ENCODE data around the gene ARHGAP21. TPM values are rescaled to one million over a fixed set of nuclear protein-coding genes. Genes with fewer than 3 reads are reported as not detected.

Gene ARHGAP21
- total and polyA plus RNA-seq, 9 of the 15 experiments (the other 6 are each of a cell fraction or from before 2014, with no cell fraction given) = 13.6 to 145 (median 60.8) TPM

DNA sequence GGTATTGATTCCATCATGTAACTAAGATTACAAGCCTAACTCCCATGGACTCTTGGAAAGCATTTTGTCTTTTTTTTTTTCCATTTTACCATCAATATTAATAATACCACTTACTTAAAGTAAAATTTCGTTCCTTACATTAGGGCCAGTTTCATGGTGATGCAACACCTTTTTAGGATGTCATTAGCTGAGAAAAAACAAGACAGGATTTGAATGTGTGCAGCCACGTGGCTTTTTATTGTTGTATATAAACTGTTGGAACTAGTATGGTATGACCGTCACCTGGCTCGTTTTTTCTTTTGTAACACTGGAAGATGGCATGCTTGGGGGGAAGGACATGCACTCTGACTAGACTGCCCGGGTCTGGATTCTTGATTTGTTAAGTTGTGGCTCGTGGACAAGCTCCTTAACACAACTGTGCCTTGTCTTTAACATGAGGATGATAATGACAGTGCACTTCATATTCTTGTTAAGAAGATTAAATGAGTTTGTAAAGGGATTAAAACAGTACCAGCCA is 42.1 kb downstream of the ARHGAP21 start (continued):
- TF ChIP-seq JUND (IDR thresholded peaks at IDR 0.05; ENCODE audit: borderline replicate concordance, low read depth, low read length) = peak; percentile 52; the same call in 1 of the 2 replicates
- 0 out of 3 replicates have a peak, but pooled peaks have one; percentile 44 for TF ChIP-seq JUND (tag; IDR thresholded peaks at IDR 0.05; ENCODE audit: borderline replicate concordance, low read depth, low read length)
- TF ChIP-seq, protein P1, sequence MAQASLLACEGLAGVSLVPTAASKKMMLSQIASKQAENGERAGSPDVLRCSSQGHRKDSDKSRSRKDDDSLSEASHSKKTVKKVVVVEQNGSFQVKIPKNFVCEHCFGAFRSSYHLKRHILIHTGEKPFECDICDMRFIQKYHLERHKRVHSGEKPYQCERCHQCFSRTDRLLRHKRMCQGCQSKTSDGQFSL (CRISPR knock-in tag; IDR thresholded peaks at IDR 0.05) = no peak
- TF ChIP-seq, protein P1 (tag; IDR thresholded peaks at IDR 0.05) = 0 out of 4 replicates have a peak, but pooled peaks of 1 of the 2 experiments have one; percentile 47
- 0 out of 2 replicates have a peak, but pooled peaks have one; percentile 44 for TF ChIP-seq JUN (IDR thresholded peaks at IDR 0.05; ENCODE audit: borderline replicate concordance, low read depth, low read length)
- no peak for TF ChIP-seq JUN (CRISPR knock-in tag; IDR thresholded peaks at IDR 0.05; ENCODE audit: borderline replicate concordance)
- TF ChIP-seq, protein P2, sequence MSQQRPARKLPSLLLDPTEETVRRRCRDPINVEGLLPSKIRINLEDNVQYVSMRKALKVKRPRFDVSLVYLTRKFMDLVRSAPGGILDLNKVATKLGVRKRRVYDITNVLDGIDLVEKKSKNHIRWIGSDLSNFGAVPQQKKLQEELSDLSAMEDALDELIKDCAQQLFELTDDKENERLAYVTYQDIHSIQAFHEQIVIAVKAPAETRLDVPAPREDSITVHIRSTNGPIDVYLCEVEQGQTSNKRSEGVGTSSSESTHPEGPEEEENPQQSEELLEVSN (IDR thresholded peaks at IDR 0.05; ENCODE audit: borderline replicate concordance in 1 of 2, extremely low read depth in 1 of 2, insufficient read depth in 1 of 2, insufficient read length in 1 of 2, low read depth in 1 of 2, low read length in 1 of 2, poor library complexity in 1 of 2, severe bottlenecking in 1 of 2) = peak in 1 of 2 experiments; percentile 23
- TF ChIP-seq TAF7 (tag; IDR thresholded peaks at IDR 0.05) = 0 out of 2 replicates have a peak, but pooled peaks have one; percentile 10
- peak; percentile 96 for TF ChIP-seq MYC (IDR thresholded peaks at IDR 0.05; ENCODE audit: low read depth, low read length)
- TF ChIP-seq MYC (CRISPR knock-in tag; IDR thresholded peaks at IDR 0.05; ENCODE audit: borderline replicate concordance, low read depth) = no peak
- TF ChIP-seq, protein P3, sequence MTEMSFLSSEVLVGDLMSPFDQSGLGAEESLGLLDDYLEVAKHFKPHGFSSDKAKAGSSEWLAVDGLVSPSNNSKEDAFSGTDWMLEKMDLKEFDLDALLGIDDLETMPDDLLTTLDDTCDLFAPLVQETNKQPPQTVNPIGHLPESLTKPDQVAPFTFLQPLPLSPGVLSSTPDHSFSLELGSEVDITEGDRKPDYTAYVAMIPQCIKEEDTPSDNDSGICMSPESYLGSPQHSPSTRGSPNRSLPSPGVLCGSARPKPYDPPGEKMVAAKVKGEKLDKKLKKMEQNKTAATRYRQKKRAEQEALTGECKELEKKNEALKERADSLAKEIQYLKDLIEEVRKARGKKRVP (CRISPR knock-in tag; IDR thresholded peaks at IDR 0.05) = peak; percentile 79
- peak; percentile 49; the same call in 1 of the 2 replicates for TF ChIP-seq SOX6 (IDR thresholded peaks at IDR 0.05)
- TF ChIP-seq NFXL1 (CRISPR knock-in tag; IDR thresholded peaks at IDR 0.05) = no peak
- TF ChIP-seq NR4A1 (CRISPR knock-in tag; IDR thresholded peaks at IDR 0.05) = no peak
- peak; percentile 59; the same call in 1 of the 2 replicates for TF ChIP-seq NR4A1 (tag; IDR thresholded peaks at IDR 0.05)
- peak; percentile 93 for TF ChIP-seq CEBPB (tag; IDR thresholded peaks at IDR 0.05)
- TF ChIP-seq ZNF184 (CRISPR knock-in tag; IDR thresholded peaks at IDR 0.05) = no peak
- TF ChIP-seq, protein P4, sequence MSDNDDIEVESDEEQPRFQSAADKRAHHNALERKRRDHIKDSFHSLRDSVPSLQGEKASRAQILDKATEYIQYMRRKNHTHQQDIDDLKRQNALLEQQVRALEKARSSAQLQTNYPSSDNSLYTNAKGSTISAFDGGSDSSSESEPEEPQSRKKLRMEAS (CRISPR knock-in tag; IDR thresholded peaks at IDR 0.05) = peak; percentile 55; the same call in 1 of the 2 replicates
- TF ChIP-seq C11orf30 (IDR thresholded peaks at IDR 0.05; ENCODE audit: low read depth) = peak; percentile 59; the same call in 1 of the 2 replicates
- TF ChIP-seq TCF3 (CRISPR knock-in tag; IDR thresholded peaks at IDR 0.05) = no peak
- no peak for TF ChIP-seq SLC30A9 (CRISPR knock-in tag; IDR thresholded peaks at IDR 0.05)
- peak; percentile 69; the same call in 1 of the 2 replicates for TF ChIP-seq ATF7 (IDR thresholded peaks at IDR 0.05)
- TF ChIP-seq, protein P5, sequence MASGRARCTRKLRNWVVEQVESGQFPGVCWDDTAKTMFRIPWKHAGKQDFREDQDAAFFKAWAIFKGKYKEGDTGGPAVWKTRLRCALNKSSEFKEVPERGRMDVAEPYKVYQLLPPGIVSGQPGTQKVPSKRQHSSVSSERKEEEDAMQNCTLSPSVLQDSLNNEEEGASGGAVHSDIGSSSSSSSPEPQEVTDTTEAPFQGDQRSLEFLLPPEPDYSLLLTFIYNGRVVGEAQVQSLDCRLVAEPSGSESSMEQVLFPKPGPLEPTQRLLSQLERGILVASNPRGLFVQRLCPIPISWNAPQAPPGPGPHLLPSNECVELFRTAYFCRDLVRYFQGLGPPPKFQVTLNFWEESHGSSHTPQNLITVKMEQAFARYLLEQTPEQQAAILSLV (tag; IDR thresholded peaks at IDR 0.05) = peak; percentile 76
- TF ChIP-seq, protein P6, sequence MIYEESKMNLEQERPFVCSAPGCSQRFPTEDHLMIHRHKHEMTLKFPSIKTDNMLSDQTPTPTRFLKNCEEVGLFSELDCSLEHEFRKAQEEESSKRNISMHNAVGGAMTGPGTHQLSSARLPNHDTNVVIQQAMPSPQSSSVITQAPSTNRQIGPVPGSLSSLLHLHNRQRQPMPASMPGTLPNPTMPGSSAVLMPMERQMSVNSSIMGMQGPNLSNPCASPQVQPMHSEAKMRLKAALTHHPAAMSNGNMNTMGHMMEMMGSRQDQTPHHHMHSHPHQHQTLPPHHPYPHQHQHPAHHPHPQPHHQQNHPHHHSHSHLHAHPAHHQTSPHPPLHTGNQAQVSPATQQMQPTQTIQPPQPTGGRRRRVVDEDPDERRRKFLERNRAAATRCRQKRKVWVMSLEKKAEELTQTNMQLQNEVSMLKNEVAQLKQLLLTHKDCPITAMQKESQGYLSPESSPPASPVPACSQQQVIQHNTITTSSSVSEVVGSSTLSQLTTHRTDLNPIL (CRISPR knock-in tag; IDR thresholded peaks at IDR 0.05) = no peak
